WTC11 (cell line): ENCODE results near the gene GIGYF1.
"Not testable (repeated sequence)": the region's sequence is repeated elsewhere in the genome, so short reads cannot be mapped to it uniquely, and the experiment has no call there.

ENCODE experiments used
- ESRRA ChIP-seq: sonication (generic); formaldehyde crosslinking; IDR thresholded peaks from 2 replicates; pipeline ENCODE4 v1.8.1; 2022; ENCODE audit warnings: mild to moderate bottlenecking, missing genetic modification reagents, borderline replicate concordance
- FOXK1 ChIP-seq: sonication (generic); formaldehyde crosslinking; IDR thresholded peaks from 2 replicates; pipeline ENCODE4 v1.8.0; 2022; ENCODE audit warnings: mild to moderate bottlenecking, moderate library complexity, missing genetic modification reagents
- FOXP1 ChIP-seq: sonication (generic); formaldehyde crosslinking; IDR thresholded peaks from 2 replicates; pipeline ENCODE4 v1.8.0; 2022; ENCODE audit warnings: missing genetic modification reagents, mild to moderate bottlenecking, moderate library complexity, borderline replicate concordance
- NR2C2 ChIP-seq: sonication (generic); formaldehyde crosslinking; IDR thresholded peaks from 2 replicates; pipeline ENCODE4 v1.8.0; 2022; ENCODE audit warnings: mild to moderate bottlenecking, missing genetic modification reagents
- SP1 ChIP-seq: sonication (generic); formaldehyde crosslinking; conservative IDR thresholded peaks from 2 replicates; pipeline ENCODE4 v1.8.1; 2022; ENCODE audit warnings: missing genetic modification reagents
- ZNF416 ChIP-seq: fragments of 250-450 bp; sonication (Bioruptor Pico); IDR thresholded peaks from 2 replicates; pipeline ENCODE4 v1.9.0; 2021; ENCODE audit warnings: mild to moderate bottlenecking, inconsistent platforms
- TF ChIP-seq, protein P1 (sequence below): sonication (generic); formaldehyde crosslinking; IDR thresholded peaks from 2 replicates; pipeline ENCODE4 v1.8.0; 2022; ENCODE audit warnings: mild to moderate bottlenecking, missing genetic modification reagents
- TF ChIP-seq, protein P2 (sequence below): fragments of 200-600 bp; IDR thresholded peaks from 2 replicates; pipeline ENCODE4 v1.8.0; 2022; ENCODE audit warnings: antibody characterized with exemption
- TF ChIP-seq, protein P3 (sequence below): sonication (generic); formaldehyde crosslinking; IDR thresholded peaks from 2 replicates; pipeline ENCODE4 v1.8.1; 2023; ENCODE audit warnings: mild to moderate bottlenecking, missing genetic modification reagents
- TF ChIP-seq, protein P4 (sequence below): sonication (generic); formaldehyde crosslinking; IDR thresholded peaks from 2 replicates; pipeline ENCODE4 v1.8.1; 2023; ENCODE audit warnings: mild to moderate bottlenecking, missing genetic modification reagents, moderate library complexity
- TF ChIP-seq, protein P5 (sequence below): sonication (generic); formaldehyde crosslinking; conservative IDR thresholded peaks from 2 replicates; pipeline ENCODE4 v1.8.1; 2022; ENCODE audit warnings: mild to moderate bottlenecking, missing genetic modification reagents
- TF ChIP-seq, protein P6 (sequence below): sonication (generic); formaldehyde crosslinking; IDR thresholded peaks from 2 replicates; pipeline ENCODE4 v1.8.0; 2023; ENCODE audit warnings: missing genetic modification reagents, mild to moderate bottlenecking, borderline replicate concordance
- TF ChIP-seq, protein P7 (sequence below): sonication (generic); formaldehyde crosslinking; IDR thresholded peaks from 2 replicates; pipeline ENCODE4 v1.8.0; 2022; ENCODE audit warnings: mild to moderate bottlenecking, missing genetic modification reagents
- TF ChIP-seq, protein P8 (sequence below): sonication (generic); formaldehyde crosslinking; IDR thresholded peaks from 2 replicates; pipeline ENCODE4 v1.8.1; 2023; ENCODE audit warnings: mild to moderate bottlenecking, missing genetic modification reagents, moderate library complexity

DNA sequence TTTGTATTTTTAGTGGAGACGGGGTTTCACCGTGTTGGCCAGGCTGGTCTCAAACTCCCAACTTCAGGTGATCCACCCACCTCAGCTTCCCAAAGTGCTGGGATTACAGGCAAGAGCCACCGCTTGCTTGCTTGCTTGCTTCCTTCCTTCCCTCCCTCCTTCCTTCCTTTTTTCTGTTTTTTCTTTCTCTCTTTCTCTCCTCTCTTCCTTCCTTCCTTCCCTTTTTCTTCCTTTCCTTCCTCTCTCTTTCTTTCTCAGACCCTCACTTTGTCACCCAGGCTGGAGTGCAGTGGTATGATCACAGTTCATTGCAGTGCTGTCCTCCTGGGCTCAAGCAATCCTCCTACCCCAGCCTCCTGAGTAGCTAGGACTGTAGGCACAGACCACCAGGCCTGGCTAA lies 7.0 kb upstream of the GIGYF1 start:
- TF ChIP-seq, protein P1, sequence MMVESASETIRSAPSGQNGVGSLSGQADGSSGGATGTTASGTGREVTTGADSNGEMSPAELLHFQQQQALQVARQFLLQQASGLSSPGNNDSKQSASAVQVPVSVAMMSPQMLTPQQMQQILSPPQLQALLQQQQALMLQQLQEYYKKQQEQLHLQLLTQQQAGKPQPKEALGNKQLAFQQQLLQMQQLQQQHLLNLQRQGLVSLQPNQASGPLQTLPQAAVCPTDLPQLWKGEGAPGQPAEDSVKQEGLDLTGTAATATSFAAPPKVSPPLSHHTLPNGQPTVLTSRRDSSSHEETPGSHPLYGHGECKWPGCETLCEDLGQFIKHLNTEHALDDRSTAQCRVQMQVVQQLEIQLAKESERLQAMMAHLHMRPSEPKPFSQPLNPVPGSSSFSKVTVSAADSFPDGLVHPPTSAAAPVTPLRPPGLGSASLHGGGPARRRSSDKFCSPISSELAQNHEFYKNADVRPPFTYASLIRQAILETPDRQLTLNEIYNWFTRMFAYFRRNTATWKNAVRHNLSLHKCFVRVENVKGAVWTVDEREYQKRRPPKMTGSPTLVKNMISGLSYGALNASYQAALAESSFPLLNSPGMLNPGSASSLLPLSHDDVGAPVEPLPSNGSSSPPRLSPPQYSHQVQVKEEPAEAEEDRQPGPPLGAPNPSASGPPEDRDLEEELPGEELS (CRISPR knock-in tag) = not testable (repeated sequence)
- TF ChIP-seq, protein P2, sequence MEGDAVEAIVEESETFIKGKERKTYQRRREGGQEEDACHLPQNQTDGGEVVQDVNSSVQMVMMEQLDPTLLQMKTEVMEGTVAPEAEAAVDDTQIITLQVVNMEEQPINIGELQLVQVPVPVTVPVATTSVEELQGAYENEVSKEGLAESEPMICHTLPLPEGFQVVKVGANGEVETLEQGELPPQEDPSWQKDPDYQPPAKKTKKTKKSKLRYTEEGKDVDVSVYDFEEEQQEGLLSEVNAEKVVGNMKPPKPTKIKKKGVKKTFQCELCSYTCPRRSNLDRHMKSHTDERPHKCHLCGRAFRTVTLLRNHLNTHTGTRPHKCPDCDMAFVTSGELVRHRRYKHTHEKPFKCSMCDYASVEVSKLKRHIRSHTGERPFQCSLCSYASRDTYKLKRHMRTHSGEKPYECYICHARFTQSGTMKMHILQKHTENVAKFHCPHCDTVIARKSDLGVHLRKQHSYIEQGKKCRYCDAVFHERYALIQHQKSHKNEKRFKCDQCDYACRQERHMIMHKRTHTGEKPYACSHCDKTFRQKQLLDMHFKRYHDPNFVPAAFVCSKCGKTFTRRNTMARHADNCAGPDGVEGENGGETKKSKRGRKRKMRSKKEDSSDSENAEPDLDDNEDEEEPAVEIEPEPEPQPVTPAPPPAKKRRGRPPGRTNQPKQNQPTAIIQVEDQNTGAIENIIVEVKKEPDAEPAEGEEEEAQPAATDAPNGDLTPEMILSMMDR = not testable (repeated sequence)
- TF ChIP-seq, protein P3, sequence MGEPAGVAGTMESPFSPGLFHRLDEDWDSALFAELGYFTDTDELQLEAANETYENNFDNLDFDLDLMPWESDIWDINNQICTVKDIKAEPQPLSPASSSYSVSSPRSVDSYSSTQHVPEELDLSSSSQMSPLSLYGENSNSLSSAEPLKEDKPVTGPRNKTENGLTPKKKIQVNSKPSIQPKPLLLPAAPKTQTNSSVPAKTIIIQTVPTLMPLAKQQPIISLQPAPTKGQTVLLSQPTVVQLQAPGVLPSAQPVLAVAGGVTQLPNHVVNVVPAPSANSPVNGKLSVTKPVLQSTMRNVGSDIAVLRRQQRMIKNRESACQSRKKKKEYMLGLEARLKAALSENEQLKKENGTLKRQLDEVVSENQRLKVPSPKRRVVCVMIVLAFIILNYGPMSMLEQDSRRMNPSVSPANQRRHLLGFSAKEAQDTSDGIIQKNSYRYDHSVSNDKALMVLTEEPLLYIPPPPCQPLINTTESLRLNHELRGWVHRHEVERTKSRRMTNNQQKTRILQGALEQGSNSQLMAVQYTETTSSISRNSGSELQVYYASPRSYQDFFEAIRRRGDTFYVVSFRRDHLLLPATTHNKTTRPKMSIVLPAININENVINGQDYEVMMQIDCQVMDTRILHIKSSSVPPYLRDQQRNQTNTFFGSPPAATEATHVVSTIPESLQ (CRISPR knock-in tag) = not testable (repeated sequence)
- TF ChIP-seq, protein P4, sequence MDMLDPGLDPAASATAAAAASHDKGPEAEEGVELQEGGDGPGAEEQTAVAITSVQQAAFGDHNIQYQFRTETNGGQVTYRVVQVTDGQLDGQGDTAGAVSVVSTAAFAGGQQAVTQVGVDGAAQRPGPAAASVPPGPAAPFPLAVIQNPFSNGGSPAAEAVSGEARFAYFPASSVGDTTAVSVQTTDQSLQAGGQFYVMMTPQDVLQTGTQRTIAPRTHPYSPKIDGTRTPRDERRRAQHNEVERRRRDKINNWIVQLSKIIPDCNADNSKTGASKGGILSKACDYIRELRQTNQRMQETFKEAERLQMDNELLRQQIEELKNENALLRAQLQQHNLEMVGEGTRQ = not testable (repeated sequence)
- not testable (repeated sequence) for TF ChIP-seq ESRRA (CRISPR knock-in tag); FOXK1 (CRISPR knock-in tag); NR2C2 (CRISPR knock-in tag); FOXP1; SP1 (CRISPR knock-in tag); ZNF416 (CRISPR knock-in tag)
- TF ChIP-seq, protein P5, sequence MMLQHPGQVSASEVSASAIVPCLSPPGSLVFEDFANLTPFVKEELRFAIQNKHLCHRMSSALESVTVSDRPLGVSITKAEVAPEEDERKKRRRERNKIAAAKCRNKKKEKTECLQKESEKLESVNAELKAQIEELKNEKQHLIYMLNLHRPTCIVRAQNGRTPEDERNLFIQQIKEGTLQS (CRISPR knock-in tag) = not testable (repeated sequence)
- TF ChIP-seq, protein P6, sequence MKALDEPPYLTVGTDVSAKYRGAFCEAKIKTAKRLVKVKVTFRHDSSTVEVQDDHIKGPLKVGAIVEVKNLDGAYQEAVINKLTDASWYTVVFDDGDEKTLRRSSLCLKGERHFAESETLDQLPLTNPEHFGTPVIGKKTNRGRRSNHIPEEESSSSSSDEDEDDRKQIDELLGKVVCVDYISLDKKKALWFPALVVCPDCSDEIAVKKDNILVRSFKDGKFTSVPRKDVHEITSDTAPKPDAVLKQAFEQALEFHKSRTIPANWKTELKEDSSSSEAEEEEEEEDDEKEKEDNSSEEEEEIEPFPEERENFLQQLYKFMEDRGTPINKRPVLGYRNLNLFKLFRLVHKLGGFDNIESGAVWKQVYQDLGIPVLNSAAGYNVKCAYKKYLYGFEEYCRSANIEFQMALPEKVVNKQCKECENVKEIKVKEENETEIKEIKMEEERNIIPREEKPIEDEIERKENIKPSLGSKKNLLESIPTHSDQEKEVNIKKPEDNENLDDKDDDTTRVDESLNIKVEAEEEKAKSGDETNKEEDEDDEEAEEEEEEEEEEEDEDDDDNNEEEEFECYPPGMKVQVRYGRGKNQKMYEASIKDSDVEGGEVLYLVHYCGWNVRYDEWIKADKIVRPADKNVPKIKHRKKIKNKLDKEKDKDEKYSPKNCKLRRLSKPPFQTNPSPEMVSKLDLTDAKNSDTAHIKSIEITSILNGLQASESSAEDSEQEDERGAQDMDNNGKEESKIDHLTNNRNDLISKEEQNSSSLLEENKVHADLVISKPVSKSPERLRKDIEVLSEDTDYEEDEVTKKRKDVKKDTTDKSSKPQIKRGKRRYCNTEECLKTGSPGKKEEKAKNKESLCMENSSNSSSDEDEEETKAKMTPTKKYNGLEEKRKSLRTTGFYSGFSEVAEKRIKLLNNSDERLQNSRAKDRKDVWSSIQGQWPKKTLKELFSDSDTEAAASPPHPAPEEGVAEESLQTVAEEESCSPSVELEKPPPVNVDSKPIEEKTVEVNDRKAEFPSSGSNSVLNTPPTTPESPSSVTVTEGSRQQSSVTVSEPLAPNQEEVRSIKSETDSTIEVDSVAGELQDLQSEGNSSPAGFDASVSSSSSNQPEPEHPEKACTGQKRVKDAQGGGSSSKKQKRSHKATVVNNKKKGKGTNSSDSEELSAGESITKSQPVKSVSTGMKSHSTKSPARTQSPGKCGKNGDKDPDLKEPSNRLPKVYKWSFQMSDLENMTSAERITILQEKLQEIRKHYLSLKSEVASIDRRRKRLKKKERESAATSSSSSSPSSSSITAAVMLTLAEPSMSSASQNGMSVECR = not testable (repeated sequence)
- TF ChIP-seq, protein P7, sequence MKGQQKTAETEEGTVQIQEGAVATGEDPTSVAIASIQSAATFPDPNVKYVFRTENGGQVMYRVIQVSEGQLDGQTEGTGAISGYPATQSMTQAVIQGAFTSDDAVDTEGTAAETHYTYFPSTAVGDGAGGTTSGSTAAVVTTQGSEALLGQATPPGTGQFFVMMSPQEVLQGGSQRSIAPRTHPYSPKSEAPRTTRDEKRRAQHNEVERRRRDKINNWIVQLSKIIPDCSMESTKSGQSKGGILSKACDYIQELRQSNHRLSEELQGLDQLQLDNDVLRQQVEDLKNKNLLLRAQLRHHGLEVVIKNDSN (CRISPR knock-in tag) = not testable (repeated sequence)
- TF ChIP-seq, protein P8, sequence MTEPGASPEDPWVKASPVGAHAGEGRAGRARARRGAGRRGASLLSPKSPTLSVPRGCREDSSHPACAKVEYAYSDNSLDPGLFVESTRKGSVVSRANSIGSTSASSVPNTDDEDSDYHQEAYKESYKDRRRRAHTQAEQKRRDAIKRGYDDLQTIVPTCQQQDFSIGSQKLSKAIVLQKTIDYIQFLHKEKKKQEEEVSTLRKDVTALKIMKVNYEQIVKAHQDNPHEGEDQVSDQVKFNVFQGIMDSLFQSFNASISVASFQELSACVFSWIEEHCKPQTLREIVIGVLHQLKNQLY (CRISPR knock-in tag) = not testable (repeated sequence)
